Measurements from ENCODE around the gene CTNNBL1. TPM values are rescaled to one million over a fixed set of nuclear protein-coding genes. Genes with fewer than 3 reads are reported as not detected.

The CTNNBL1 gene
- total and polyA plus RNA-seq, 2 experiments from 2014 or later: 36.3 to 68.7 TPM

DNA sequence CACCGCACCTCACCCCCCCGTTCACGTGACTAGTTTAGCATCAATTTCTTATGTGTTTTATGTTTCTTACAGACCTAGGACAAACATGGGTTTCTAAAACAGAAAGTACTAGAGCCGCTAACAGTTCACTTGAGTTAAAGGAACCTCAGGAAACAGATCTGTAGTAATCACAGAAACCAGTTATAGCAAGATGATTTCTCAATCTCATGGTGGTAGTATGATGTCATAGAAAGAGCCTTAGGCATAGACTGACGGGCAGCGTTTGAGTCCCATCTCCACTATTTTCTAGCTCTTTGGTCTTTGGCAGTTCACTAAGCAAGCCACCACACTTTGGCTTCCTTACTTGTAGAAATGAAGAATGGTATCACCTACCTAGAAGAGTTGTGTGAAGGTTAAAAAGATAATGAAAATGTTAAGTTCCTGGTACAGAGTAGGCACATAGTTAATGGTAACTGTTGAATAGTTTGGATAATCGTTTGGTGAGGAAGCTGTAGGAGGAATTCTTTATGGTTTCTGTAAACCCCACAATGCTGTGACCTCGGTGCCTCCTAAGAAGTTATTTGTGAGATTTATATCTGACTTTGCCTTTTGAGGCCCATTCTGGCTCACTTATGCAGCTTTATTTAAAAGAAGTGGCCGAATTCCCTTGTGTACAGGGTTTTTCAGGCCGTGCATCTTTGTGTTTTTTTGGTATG is 21.3 kb downstream of the CTNNBL1 start:
- H3F3A ChIP-seq (replicated peaks; ENCODE audit: low read depth): no peaks in the 10 kb centered on the region
- H3K27ac ChIP-seq (ENCODE audit: low read depth): no peak overlapping the region; the same call in 1 of the 2 replicates
- TF ChIP-seq ZNF462 (CRISPR knock-in tag; IDR thresholded peaks at IDR 0.05) (no peak), JUNB (IDR thresholded peaks at IDR 0.05; ENCODE audit: unreplicated experiment) (no peak), CREB1 (CRISPR knock-in tag; IDR thresholded peaks at IDR 0.05; ENCODE audit: low read depth) (no peak), ZNF114 (CRISPR knock-in tag; IDR thresholded peaks at IDR 0.05) (no peak), POLR2AphosphoS5 (IDR thresholded peaks at IDR 0.05; ENCODE audit: low read depth) (no peak), EZH2 (IDR thresholded peaks at IDR 0.05; ENCODE audit: low read depth, unreplicated experiment) (no peak), ZNF331 (CRISPR knock-in tag; IDR thresholded peaks at IDR 0.05; ENCODE audit: low read depth) (no peak), NANOG (IDR thresholded peaks at IDR 0.05; ENCODE audit: borderline replicate concordance) (no peak), EZH2phosphoT487 (IDR thresholded peaks at IDR 0.05; ENCODE audit: unreplicated experiment) (no peak)
- TF ChIP-seq, protein P1, sequence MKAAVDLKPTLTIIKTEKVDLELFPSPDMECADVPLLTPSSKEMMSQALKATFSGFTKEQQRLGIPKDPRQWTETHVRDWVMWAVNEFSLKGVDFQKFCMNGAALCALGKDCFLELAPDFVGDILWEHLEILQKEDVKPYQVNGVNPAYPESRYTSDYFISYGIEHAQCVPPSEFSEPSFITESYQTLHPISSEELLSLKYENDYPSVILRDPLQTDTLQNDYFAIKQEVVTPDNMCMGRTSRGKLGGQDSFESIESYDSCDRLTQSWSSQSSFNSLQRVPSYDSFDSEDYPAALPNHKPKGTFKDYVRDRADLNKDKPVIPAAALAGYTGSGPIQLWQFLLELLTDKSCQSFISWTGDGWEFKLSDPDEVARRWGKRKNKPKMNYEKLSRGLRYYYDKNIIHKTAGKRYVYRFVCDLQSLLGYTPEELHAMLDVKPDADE (IDR thresholded peaks at IDR 0.05): no peak
- no peak overlapping the region for H3K4me3 Mint-ChIP-seq
- peaks cover 5% of the 10 kb centered on the region for H3K4me1 Mint-ChIP-seq
- H3K4me2 ChIP-seq: no peak overlapping the region
- DNase-seq (ENCODE audit: low spot score) (no peak), ATAC-seq (no peak)
- peaks cover 6% of the 10 kb centered on the region; the same call in 2 of the 3 replicates for H3K9me3 Mint-ChIP-seq
- H3K79me2 ChIP-seq (replicated peaks; ENCODE audit: insufficient read depth): peaks cover 89% of the 10 kb centered on the region
- peaks cover 3% of the 10 kb centered on the region; the same call in 1 of the 2 replicates for H3K4me1 ChIP-seq (ENCODE audit: insufficient read depth)
- no peak overlapping the region for H3K4me3 ChIP-seq
- no peaks in the 10 kb centered on the region for H3K27me3 ChIP-seq (ENCODE audit: insufficient read depth)
- no peak overlapping the region for H3K27ac Mint-ChIP-seq
- H3K36me3 Mint-ChIP-seq (ENCODE audit: low read depth): peaks cover 8% of the 10 kb centered on the region; the same call in 2 of the 3 replicates
- no peak overlapping the region for H2AFZ ChIP-seq
- H4K20me1 ChIP-seq (replicated peaks; ENCODE audit: insufficient read depth): peaks cover 22% of the 10 kb centered on the region
- no peaks in the 10 kb centered on the region for H3K9me2 ChIP-seq (ENCODE audit: insufficient read depth)
- H3K27me3 Mint-ChIP-seq (ENCODE audit: insufficient read depth, low read depth, poor library complexity): no peaks in the 10 kb centered on the region
- H3K36me3 ChIP-seq (ENCODE audit: insufficient read depth): 0 out of 2 replicates have a peak, but pooled peaks cover 5% of the 10 kb centered on the region

Measured in GM23338 (cell line).